Measurements from ENCODE around the gene OR8I2.
"Not testable (repeated sequence)": the region's sequence is repeated elsewhere in the genome, so short reads cannot be mapped to it uniquely, and the experiment has no call there.

DNA sequence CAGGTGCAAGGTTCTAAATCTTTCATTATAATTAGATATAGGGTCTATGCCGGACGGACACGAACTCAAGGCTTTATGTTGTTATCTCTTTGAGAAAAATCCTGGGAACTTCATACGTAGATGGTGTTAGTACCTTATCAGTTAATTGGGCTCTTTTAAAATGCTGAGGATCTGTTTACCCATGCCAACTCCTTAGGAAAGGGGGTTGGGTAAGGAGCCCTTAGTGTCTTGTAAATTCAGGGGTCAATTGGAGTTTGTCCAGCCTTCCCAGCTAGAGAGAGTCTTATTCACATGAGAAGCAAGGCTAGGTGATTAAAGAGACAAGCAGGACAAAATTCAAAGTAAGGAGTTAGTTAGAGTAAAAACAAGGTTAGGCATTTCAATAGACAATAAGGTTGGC is 36.7 kb upstream of the OR8I2 start:
- not testable (repeated sequence) for TF ChIP-seq CTCF (IDR thresholded peaks at IDR 0.05 in 2 of 3, conservative IDR thresholded peaks at IDR 0.05 in 1 of 3; ENCODE audit: borderline replicate concordance in 1 of 3, insufficient read depth in 1 of 3, low read depth in 2 of 3, low read length in 2 of 3); ZNF274 (IDR thresholded peaks at IDR 0.05; ENCODE audit: low read depth, low read length); YY1 (IDR thresholded peaks at IDR 0.05; ENCODE audit: extremely low read depth, insufficient replicate concordance, low read depth, low read length)
